GM12801 (cell line): ENCODE results near the gene NARF.

Source experiments
- TF ChIP-seq, protein P1 (sequence below): IDR thresholded peaks from one replicate; pipeline ENCODE4 v1.5.1; 2011; ENCODE audit warnings: control low read depth; ENCODE audit not compliant: insufficient read length; ENCODE audit errors: extremely low read depth

The NARF gene

DNA sequence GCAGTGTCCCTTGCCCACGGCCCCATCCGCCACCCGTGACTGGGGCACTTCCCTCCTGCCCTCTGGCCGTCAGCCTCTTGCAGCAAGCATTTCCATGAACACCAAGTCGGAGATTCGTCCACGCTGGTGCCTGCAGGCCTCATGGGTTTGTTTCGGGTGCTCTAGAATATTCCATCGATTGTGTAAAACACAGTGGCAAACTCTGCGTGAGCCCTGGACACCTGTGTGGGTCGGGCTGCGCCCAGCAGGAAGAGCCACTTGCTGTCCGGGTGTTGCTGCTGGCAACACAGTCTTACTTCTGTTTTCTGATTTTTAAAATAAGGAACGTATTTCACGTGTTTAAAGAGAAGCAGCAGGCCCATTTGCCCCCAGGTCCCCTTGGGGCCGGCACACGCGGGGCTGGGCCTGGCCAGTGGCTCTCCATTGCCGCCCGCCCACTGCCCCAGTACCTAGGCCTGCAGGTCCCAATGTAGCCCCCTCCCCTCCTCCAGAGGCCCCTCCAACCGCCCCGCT lies 18.0 kb upstream of the NARF start:
- TF ChIP-seq, protein P1, sequence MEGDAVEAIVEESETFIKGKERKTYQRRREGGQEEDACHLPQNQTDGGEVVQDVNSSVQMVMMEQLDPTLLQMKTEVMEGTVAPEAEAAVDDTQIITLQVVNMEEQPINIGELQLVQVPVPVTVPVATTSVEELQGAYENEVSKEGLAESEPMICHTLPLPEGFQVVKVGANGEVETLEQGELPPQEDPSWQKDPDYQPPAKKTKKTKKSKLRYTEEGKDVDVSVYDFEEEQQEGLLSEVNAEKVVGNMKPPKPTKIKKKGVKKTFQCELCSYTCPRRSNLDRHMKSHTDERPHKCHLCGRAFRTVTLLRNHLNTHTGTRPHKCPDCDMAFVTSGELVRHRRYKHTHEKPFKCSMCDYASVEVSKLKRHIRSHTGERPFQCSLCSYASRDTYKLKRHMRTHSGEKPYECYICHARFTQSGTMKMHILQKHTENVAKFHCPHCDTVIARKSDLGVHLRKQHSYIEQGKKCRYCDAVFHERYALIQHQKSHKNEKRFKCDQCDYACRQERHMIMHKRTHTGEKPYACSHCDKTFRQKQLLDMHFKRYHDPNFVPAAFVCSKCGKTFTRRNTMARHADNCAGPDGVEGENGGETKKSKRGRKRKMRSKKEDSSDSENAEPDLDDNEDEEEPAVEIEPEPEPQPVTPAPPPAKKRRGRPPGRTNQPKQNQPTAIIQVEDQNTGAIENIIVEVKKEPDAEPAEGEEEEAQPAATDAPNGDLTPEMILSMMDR = no peak

DNA sequence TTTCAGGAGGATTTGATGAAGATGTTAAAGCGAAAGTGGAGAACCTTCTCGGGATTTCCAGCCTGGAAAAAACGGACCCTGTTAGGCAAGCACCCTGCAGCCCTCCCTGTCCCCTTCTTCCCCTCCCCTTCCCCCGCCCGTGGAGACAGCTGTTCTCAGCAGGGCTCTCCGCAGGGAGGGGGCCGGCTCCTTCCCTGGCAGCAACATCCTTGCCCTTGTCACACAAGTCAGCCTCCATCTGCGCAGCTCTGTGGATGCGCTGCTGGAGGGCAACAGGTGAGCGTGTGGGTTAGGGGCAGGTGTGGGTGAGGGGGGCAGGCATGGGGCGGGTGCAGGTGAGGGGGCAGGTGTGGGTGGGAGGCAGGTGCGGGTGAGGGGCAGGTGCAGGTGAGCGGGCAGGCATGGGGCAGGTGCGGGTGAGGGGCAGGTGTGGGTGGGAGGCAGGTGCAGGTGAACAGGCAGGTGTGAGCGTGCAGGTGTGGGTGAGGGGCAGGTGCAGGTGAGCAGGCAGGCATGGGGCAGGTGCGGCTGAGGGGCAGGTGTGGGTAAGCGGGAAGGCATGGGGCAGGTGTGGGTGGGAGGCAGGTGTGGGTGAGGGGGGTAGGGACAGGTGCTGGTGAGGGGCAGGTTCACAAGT lies 17.4 kb upstream of the NARF start:
- TF ChIP-seq, protein P1 = no peak

DNA sequence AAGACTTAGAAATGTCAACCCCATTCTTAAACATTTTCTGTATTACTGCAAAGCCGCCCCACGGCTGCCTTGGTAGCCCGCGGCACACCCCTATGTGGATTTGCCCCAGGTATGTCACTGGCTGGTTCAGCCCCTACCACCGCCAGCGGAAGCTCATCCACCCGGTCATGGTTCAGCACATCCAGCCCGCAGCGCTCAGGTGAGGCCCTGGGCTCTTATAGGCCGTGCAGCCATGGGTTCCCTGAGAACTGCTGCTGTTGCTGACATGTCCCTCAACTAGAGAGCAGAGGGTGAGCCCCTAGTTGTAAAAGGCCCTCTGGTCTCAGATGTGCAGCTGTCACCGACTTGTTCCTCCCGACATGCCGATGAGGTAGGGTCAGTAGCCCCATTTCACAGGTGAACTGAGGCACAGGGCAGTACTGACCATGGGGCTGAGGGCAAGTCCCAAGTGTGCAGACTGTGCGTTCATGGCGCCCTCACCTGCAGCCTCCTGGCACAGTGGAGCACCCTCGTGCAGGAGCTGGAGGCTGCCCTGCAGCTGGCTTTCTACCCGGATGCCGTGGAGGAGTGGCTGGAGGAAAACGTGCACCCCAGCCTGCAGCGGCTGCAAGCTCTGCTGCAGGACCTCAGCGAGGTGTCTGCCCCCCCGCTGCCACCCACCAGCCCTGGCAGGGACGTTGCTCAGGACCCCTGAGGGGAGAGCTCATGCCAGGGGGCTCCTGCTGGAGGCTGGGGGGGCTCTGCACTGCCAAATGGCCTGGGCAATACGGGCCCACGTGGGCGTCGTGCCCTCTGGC lies 16.7 kb upstream of the NARF start:
- TF ChIP-seq, protein P1 = no peak

DNA sequence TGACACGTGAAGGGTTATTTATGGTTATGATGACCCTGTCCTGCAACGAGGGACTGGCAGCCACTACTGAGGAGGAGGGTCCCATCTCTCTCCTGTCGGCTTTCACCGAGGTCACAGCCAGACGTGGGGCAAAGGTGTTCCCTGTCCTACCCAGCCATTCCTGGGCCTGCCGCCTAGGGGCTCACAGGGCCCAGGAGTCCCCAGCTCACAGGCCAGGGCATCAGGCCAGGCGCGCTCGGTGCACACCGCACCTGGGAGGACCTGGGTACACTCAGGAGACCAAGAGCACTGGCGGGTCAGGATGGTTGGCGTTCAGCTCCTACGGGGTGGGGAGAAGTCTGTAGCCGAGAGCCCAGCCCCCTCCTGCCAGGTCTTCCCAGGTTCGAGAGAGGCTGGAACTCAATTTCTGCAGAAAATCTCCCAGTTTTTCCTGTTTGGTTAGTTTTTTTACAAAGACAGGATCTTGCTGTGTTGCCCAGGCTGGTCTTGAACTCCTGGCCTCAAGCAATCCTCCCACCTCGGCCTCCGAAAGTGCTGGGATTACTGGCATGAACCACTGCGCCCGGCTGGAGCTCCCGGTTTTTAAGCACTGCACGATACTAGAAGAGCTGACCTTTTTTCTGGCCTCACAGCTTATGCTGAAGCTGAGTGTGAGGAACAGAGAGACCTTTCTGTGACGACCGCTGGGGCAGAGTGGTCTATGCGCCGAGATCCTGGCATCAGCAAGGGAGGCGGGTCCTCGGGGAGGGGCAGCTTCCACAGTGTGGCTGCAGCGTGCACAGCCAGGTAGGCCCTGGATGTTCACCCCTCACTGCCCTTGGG lies 15.7 kb upstream of the NARF start:
- TF ChIP-seq, protein P1 = no peak

DNA sequence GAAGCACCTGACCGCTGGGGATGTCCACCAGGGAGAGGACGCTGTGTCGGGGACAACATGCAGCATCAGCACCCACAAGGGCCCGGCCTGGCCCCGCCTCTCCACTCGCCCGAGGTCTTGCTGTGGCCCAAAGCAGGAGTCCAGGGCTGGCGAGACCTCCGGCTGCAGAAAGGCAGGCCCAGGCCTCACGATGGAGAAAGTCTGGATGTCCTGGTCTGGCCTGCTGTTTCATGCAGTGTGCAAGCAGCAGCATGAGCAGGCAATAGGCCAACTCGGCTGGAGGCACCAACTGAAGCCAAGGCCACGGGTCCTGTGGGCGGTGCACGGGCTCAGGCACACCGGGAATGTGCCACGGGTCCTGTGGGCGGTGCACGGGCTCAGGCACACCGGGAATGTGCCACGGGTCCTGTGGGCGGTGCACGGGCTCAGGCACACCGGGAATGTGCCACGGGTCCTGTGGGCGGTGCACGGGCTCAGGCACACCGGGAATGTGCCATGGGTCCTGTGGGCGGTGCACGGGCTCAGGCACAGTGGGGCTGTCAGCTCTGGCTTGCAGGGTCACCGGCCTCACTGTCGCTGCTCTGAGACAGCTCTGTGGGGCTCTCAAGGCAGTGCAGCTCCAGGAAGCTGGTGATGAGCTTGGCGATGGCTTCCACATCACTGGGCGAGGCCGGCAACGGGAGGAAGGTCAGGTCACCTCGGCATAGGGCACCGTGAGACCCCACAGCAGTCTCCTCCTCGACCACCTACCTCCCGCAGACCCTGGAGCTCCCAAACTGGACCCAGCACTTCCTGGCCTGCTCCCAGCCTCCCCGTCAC lies 14.9 kb upstream of the NARF start:
- TF ChIP-seq, protein P1 = no peak

DNA sequence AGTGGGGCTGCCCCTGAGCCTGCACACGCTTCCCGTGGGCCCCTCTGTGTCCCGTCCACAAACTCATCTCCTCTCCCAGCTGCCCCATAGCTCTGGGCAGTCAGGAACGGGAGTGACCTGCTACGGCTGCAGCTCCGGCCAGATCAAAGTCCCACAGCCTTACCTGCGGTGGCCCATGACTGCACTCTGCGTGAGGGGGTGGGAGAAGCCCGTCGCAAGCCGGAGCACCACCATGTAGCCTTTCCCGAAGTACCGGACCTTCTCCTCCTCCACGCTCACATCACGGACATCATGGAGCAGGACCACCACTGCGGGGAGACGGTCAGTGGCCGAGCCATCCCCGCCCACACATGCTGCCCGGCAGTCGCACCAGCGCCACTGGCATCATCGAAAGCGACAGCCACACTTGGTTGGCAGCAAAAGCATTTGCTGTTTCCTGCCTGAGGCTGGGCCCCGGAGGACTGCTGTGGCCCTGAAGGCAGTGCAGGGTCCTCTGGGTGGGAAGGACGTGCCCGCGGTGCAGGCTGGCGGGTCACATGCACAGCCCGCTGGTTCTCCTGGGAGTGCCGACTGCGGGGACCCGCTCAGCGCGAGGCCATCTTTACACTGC lies 14.2 kb upstream of the NARF start:
- TF ChIP-seq, protein P1 = no peak
